K562 (cell line): Measurements from ENCODE around the gene PPP1R36.

Experiments
- CTCF ChIP-seq, 3 experiments: IDR thresholded peaks in 2 of 3; conservative IDR thresholded peaks in 1 of 3; 2 replicates each; pipeline ENCODE4 v1.5.1; 2011 to 2012; ENCODE audit warnings: low read length in 3 of 3, mild to moderate bottlenecking in 3 of 3, control low read depth in 2 of 3, improper control_type of control experiment in 1 of 3, inconsistent platforms in 1 of 3, low read depth in 1 of 3, mixed read lengths in 1 of 3, moderate library complexity in 1 of 3; ENCODE audit not compliant: insufficient read depth in 2 of 3
- PRPF4 ChIP-seq: fragments of 200-400 bp; formaldehyde crosslinking; IDR thresholded peaks from one replicate; pipeline ENCODE4 v1.6.1; 2017; ENCODE audit warnings: low read length, low read depth, mild to moderate bottlenecking; ENCODE audit not compliant: insufficient read depth, poor library complexity, severe bottlenecking
- RCOR1 ChIP-seq, 2 experiments: IDR thresholded peaks; 2 replicates each; pipeline ENCODE4 v1.6.1; 2012; ENCODE audit warnings: low read depth in 2 of 2, low read length in 2 of 2, borderline replicate concordance in 1 of 2, improper control_type of control experiment in 1 of 2
- ZNF76 ChIP-seq: fragments of 250-450 bp; sonication (Bioruptor Pico); IDR thresholded peaks from 2 replicates; pipeline ENCODE4 v1.4.0; 2020; ENCODE audit warnings: mild to moderate bottlenecking, moderate library complexity, borderline replicate concordance

- TF ChIP-seq PRPF4 (no peak), ZNF76 (CRISPR knock-in tag) (no peak), RCOR1 (IDR thresholded peaks at IDR 0.05; ENCODE audit: borderline replicate concordance in 1 of 2, low read depth in 2 of 2, low read length in 2 of 2) (no peak), CTCF (IDR thresholded peaks at IDR 0.05 in 2 of 3, conservative IDR thresholded peaks at IDR 0.05 in 1 of 3; ENCODE audit: insufficient read depth in 2 of 3, low read depth in 1 of 3, low read length in 3 of 3) (no peak)
These were observed 47.3 kb upstream of the PPP1R36 start for GRCh38 chr14:64502456-64502855.
